SKM-1 (cell line): ENCODE measurements around the gene ADRA1B.
"Not testable (repeated sequence)": the region's sequence is repeated elsewhere in the genome, so short reads cannot be mapped to it uniquely, and the experiment has no call there.

Experiments
- DNase-seq: peaks from one replicate; lab custom pipeline; 2025; ENCODE audit not compliant: unreplicated experiment; lab: John Stamatoyannopoulos, UW

Gene ADRA1B

GRCh38 chr5:159965031-159965837 lies 49.0 kb downstream of the ADRA1B start:
- DNase-seq, result no peak

DNA sequence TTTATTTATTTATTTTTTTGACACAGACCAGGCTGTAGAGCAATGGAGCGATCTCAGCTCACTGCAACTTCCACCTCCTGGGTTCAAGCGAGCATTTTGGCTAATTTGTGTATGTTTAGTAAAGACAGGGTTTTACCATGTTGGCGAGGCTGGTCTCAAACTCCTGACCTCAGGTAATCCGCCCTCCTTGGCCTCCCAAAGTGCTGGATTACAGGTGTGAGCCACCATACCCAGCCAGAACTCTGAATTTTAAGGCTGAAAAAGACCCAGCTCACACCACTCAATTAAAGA lies 49.5 kb downstream of the ADRA1B start:
- DNase-seq, result not testable (repeated sequence)

DNA sequence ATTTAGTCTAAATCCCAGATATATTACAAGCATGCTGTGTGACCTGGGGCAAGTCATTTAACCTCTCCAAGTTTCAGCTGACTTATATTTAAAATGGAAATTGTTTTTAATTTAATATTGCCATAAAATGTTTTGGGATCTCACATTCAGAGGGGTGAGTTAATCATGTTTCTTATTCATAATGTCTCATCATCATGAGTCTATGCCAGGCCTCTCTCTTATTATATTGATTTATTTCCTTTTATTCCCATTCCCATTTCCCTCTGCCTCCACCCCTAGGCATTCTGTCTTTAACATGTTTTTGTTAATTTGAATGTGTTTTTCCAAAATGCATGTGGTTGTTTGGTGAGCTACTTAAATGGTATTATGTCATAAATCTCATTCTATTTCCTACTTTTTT lies 53.7 kb downstream of the ADRA1B start:
- DNase-seq, result no peak

- no peak for DNase-seq
Measured at GRCh38 chr5:159971038-159971437, 54.8 kb downstream of the ADRA1B start.

DNA sequence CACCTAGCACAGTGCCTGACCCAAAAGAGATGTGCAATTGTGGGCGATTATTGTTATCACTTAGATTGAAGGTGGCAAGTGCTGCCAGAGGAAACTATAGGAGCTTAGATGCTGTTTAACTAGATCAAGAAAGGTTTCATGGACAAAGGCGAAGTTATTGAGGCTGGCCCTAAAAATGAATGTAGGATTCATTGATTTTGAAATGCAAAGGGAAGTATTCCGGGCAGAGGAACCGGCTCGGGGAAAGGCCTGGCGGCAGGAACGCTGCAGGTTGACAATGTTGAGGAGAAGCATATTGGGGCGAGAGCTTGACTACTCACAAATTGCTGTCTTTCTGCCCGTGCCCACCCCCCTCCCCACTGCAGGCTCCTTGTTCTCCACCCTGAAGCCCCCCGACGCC lies 55.2 kb downstream of the ADRA1B start:
- no peak for DNase-seq

- DNase-seq, result no peak
Measured at GRCh38 chr5:159971931-159972461, 55.7 kb downstream of the ADRA1B start.

GRCh38 chr5:159972538-159973362 lies 56.5 kb downstream of the ADRA1B start:
- no peak for DNase-seq

DNA sequence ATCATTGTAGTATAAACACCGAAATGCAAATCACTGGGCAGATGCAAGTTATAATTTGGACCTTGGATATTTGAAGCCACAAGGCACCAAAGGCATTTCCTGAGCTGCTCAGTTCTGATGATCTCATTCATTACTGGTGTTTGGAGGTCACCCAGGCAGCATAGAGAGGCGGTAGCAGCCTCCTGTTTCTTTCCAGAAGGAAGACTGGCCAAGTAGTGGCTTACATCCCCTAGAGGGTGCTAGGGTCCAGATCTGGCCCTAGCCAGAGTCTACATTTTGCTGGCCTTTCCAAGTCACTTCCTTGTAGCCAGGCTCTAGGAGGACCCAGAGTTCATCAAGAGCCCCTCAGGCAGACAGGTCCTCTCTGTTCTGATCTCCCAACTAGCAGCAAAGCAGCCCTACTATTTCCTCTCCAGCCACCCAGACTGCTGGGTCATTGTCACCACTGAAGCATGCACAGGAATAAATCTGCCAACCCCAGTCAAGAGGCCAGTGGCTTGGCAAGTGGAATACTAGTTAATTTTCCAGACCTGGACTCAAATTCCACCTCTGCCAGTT lies 59.3 kb downstream of the ADRA1B start:
- DNase-seq, result no peak

- no peak for DNase-seq
Measured at GRCh38 chr5:159976921-159977320, 60.6 kb downstream of the ADRA1B start.

- DNase-seq, result no peak
Measured at GRCh38 chr5:159978358-159978757, 62.1 kb downstream of the ADRA1B start.

DNA sequence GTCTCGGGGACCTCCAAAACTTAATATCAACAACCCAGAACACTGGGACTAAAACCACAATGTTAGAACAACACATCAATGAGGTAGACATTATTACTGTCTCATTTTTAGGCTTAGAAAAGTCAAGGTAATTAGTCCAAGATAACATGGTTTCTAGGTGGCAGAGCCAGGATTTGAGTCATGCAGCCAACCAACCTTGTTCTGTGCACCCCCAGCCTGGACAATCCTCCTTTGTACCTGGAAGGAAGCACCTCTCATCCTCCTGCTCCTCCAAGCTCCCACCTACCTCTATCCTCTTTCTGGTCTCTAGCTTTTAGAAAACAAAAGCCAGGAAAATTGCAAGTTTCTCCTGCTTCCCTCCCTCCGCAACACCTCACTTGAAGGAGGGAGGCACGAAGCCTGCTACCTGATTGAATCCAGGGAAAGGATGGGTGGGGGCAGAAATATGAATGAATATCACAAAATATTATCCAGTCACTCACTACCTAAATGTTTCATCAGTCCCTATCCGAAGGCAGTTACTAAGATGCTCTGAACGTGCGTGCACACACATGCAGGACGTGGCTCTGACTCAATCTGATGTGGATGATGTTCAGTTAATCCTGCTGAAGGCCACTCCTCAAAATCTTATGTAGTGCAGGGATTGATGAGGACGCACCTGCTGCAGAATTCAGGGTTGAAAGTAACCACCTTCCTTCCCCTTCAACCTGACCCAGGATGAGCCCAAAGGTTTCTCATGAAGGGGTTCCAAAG lies 66.3 kb downstream of the ADRA1B start:
- no peak for DNase-seq

- peak; percentile 47 for DNase-seq
Measured at GRCh38 chr5:159987031-159987674, 70.9 kb downstream of the ADRA1B start.

DNA sequence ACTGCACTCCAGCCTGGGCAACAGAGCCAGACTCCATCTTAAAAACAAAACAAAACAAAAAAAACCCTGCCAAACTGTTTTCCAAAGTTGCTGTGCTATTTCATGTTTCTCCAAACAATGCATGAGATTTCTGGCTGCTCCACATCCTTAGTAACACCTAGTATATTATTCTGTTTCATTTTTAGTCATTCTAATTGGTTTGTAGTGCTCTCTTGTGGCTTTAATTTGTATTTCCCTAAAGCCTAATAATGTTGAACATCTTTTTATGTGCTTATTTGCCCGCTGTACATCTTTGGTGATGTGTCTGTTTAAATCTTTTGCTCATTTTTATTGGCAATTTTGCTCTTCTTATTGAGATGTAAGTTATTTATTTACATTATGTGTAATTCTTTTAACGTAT lies 74.2 kb downstream of the ADRA1B start:
- DNase-seq, result no peak

DNA sequence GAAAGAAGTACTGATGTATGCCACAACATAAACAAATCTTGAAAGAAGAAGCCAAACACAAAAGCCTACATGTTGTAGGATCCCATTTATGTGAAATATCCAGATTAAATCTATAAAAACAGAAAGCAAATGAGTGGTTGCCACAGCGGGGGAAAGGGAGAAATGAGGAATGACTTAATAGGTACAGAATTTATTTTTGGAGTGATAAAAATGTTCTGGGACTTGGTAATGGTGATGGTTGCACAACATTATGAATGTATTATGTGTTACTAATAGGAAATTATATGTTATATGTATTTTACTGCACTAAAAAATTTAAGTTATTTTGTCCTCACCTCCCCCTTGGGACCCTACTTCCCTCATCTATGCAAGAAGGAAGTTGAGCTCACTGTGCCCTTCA lies 76.3 kb downstream of the ADRA1B start:
- no peak for DNase-seq

GRCh38 chr5:159993194-159993593 lies 76.9 kb downstream of the ADRA1B start:
- DNase-seq, result no peak

GRCh38 chr5:159995907-159996306 lies 79.6 kb downstream of the ADRA1B start:
- no peak for DNase-seq

DNA sequence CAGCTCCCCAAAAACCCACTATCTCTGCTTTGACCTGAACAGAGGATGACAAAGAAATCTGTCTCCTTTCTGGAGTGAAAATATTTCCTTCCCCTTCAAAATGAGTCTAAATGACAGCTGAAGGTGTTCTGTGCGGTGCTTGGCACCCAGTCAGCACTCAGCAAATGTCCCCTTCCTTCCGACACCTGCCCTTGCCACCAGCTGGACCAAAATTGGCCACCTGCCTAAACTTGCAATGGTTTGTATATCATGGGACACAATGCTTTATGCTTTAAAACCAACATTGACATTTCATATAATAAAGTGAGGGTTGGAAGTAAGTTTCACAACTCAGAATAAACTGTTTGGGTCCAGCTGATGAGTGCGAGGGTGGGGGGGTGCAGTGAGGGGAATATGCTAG lies 85.2 kb downstream of the ADRA1B start:
- DNase-seq, result no peak

GRCh38 chr5:160007514-160007913 lies 91.2 kb downstream of the ADRA1B start:
- DNase-seq, result no peak

DNA sequence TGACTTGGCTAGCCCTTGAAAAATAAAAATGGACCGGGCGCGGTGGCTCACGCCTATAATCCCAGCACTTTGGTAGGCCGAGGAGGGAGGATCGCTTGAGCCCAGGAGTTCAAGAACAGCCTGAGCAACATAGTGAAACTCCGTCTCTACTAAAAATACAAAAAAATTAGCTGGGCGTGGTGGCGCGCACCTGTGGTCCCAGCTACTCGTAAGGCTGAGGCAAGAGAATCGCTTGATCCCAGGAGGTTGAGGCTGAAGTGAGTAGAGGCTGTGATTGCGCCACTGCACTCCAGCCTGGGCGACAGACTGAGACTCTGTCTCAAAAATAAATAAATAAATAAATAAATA lies 92.2 kb downstream of the ADRA1B start:
- not testable (repeated sequence) for DNase-seq

GRCh38 chr5:160008877-160009590 lies 92.8 kb downstream of the ADRA1B start, which contains the start of gene TTC1:
TTC1 (plus strand) TSS chr5:160009139; CDS start chr5:160010529, 1,390 bp downstream.
- DNase-seq, result peak; percentile 98
